ENCODE results near the gene TRIM2. TPM values are rescaled to one million over a fixed set of nuclear protein-coding genes. Genes with fewer than 3 reads are reported as not detected.

TRIM2 gene
- total and polyA plus RNA-seq, 7 donors, result 1.3 to 7.1 (median 3.9) TPM

GRCh38 chr4:153261461-153261860 lies 57.2 kb downstream of the TRIM2 start:
- DNase-seq, result no peak
- WGBS, 3 donors, result 93 to 94% (median 93%) methylated on average over 2 of the region's 2 CpGs
- H3K9me3 ChIP-seq, result peaks cover 6% of the 10 kb centered on the region
- no peak for ATAC-seq
- no peak overlapping the region for H3K27ac ChIP-seq
- no peaks in the 10 kb centered on the region for H3K27me3 ChIP-seq (ENCODE audit: insufficient read depth in 3 of 3, low read length in 2 of 3)
- H3K4me3 ChIP-seq, result no peak overlapping the region
- H3K4me1 ChIP-seq, result no peaks in the 10 kb centered on the region
- no peaks in the 10 kb centered on the region for H3K36me3 ChIP-seq (ENCODE audit: insufficient read depth in 1 of 2, low read depth in 1 of 2)
- intact Hi-C loops (cut with DNase I), result no loop called here
- TF ChIP-seq, protein P1, sequence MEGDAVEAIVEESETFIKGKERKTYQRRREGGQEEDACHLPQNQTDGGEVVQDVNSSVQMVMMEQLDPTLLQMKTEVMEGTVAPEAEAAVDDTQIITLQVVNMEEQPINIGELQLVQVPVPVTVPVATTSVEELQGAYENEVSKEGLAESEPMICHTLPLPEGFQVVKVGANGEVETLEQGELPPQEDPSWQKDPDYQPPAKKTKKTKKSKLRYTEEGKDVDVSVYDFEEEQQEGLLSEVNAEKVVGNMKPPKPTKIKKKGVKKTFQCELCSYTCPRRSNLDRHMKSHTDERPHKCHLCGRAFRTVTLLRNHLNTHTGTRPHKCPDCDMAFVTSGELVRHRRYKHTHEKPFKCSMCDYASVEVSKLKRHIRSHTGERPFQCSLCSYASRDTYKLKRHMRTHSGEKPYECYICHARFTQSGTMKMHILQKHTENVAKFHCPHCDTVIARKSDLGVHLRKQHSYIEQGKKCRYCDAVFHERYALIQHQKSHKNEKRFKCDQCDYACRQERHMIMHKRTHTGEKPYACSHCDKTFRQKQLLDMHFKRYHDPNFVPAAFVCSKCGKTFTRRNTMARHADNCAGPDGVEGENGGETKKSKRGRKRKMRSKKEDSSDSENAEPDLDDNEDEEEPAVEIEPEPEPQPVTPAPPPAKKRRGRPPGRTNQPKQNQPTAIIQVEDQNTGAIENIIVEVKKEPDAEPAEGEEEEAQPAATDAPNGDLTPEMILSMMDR (IDR thresholded peaks at IDR 0.05), result no peak

DNA sequence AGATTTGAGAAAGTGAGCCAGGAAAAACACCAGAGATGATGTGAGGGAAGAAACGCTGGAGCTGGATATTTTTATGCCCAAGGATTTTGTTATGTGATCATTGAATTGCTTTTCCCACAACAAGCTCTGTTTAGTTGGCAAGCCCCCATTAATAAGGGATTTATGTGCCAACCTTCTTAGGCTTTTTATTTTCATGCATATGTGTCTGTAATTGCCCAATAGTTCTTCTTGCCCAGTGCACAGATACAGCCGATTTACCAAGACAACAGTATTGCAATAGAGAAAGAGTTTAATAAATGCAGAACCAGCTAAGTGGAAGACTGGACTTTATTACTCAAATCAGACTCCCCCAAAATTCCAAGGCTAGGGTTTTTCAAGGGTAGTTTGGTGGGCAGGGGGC lies 57.7 kb downstream of the TRIM2 start:
- 46 to 69% (median 59%) methylated on average over 2 of the region's 2 CpGs for WGBS, 3 donors
- intact Hi-C loops (cut with DNase I), result no loop called here
- Histone ChIP-seq H3K4me3 (no peak overlapping the region), H3K9me3 (peaks cover 6% of the 10 kb centered on the region), H3K36me3 (ENCODE audit: insufficient read depth in 1 of 2, low read depth in 1 of 2) (no peaks in the 10 kb centered on the region), H3K4me1 (no peaks in the 10 kb centered on the region), H3K27me3 (ENCODE audit: insufficient read depth in 3 of 3, low read length in 2 of 3) (no peaks in the 10 kb centered on the region), H3K27ac (no peak overlapping the region)
- TF ChIP-seq, protein P1 (IDR thresholded peaks at IDR 0.05), result no peak
- DNase-seq (no peak), ATAC-seq (no peak)

DNA sequence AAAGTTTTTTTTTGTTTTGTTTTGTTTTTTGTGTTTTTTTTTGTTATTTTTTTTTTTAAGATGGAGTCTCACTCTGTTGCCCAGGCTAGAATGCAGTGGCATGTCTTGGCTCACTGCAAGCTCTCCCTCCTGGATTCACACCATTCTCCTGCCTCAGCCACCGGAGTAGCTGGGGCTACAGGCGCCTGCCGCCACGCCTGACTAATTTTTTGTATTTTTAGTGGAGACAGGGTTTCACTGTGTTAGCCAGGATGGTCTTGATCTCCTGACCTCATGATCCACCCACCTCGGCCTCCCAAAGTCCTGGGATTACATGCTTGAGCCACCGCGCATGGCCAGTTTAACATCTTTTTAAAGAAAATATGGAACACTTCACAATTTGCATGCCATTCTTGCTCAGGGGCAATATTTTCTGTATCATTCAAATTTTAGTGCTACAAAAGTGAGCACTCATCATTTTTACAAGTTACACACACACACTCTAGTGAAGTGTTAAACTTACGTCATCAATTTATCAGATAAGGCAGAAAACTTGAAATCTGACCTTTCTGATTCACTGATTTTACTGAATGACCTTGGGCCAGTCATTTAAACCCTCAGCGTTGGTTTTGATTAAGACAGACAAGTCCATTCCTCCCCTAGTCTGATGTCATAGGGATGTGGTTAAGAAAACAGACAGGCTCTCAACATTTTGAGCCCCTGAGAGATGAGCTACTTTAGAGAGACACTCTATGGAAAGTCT lies 61.2 kb downstream of the TRIM2 start:
- no peaks in the 10 kb centered on the region for H3K4me1 ChIP-seq
- no peak overlapping the region for H3K4me3 ChIP-seq
- intact Hi-C loops (cut with DNase I), result no loop called here
- 78 to 82% (median 80%) methylated on average over 9 of the region's 9 CpGs for WGBS, 3 donors
- H3K27ac ChIP-seq, result no peak overlapping the region
- ATAC-seq (no peak), DNase-seq (no peak)
- TF ChIP-seq, protein P1 (IDR thresholded peaks at IDR 0.05), result no peak
- peaks cover 0 to 3% of the 10 kb centered on the region in 2 donors for H3K36me3 ChIP-seq (ENCODE audit: insufficient read depth in 1 of 2, low read depth in 1 of 2)
- H3K9me3 ChIP-seq, result peaks cover 6% of the 10 kb centered on the region
- H3K27me3 ChIP-seq (ENCODE audit: insufficient read depth in 3 of 3, low read length in 2 of 3), result no peaks in the 10 kb centered on the region

DNA sequence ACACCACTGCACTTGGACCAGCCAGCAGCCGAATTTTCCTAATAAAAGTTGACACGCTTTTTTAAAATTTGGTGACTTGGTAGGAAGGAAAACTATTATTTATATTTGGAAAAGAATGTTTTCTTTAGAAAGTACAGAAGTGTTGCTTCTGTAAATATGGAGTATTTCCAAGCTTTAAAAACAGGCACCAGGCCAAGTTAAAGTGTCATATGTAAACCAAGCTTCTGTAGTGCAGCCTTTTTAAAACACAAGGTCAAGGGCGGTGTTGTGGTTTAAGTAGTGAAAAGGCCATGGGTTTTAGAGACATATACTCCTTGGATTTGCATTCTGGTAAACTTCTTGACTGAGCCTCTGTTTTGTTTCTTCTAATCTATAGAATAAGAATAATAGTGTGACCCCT lies 62.7 kb downstream of the TRIM2 start:
- H3K27me3 ChIP-seq (ENCODE audit: insufficient read depth in 3 of 3, low read length in 2 of 3), result no peaks in the 10 kb centered on the region
- DNase-seq, result no peak
- intact Hi-C loops (cut with DNase I), result no loop called here
- H3K36me3 ChIP-seq (ENCODE audit: insufficient read depth in 1 of 2, low read depth in 1 of 2), result peaks cover 0 to 17% of the 10 kb centered on the region in 2 donors
- H3K4me1 ChIP-seq, result no peaks in the 10 kb centered on the region
- no peak overlapping the region for H3K27ac ChIP-seq
- WGBS, 3 donors, result 75 to 87% (median 83%) methylated on average over 3 of the region's 3 CpGs
- TF ChIP-seq, protein P1 (IDR thresholded peaks at IDR 0.05), result no peak
- no peak for ATAC-seq
- peaks cover 1% of the 10 kb centered on the region for H3K9me3 ChIP-seq
- H3K4me3 ChIP-seq, result no peak overlapping the region

- Histone ChIP-seq H3K4me1 (no peaks in the 10 kb centered on the region), H3K4me3 (no peak overlapping the region), H3K36me3 (ENCODE audit: insufficient read depth in 1 of 2, low read depth in 1 of 2) (peaks cover 0 to 18% of the 10 kb centered on the region in 2 donors), H3K27me3 (ENCODE audit: insufficient read depth in 3 of 3, low read length in 2 of 3) (no peaks in the 10 kb centered on the region), H3K9me3 (no peaks in the 10 kb centered on the region), H3K27ac (no peak overlapping the region)
- 91 to 94% (median 93%) methylated on average over 7 of the region's 7 CpGs for WGBS, 3 donors
- TF ChIP-seq, protein P1 (IDR thresholded peaks at IDR 0.05), result no peak
- DNase-seq, result no peak
- intact Hi-C loops (cut with DNase I), result no loop called here
- no peak for ATAC-seq
Observed at GRCh38 chr4:153267890-153268289, 63.6 kb downstream of the TRIM2 start.
